K562 (cell line): ENCODE data around the gene TPBG. TPM values are rescaled to one million over a fixed set of nuclear protein-coding genes. Genes with fewer than 3 reads are reported as not detected.

ENCODE experiments used
- ATAC-seq: fragments of 200-7000 bp; cut with Tn5 transposase; 3 replicates; pipeline ENCODE4 v1.9.1; 2020; ENCODE audit warnings: moderate library complexity
- BruUV-seq: library from RNA; stranded (reverse); fragments of 400-500 nt; replicated peaks from 2 replicates; lab custom pipeline; 2021; lab: Mats Ljungman, UMichigan
- CTCF ChIA-PET: fragments of 300-600 bp; formaldehyde crosslinking; extraction: SDS; loops from one replicate; lab custom pipeline; 2021; ENCODE audit warnings: low intra/inter-chr PET ratio; lab: Yijun Ruan, JAX
- POLR2A ChIA-PET: fragments of 300-600, 350-650 bp; sonication (Branson Sonifier 250); formaldehyde crosslinking; extraction: SDS; loops from one replicate; lab custom pipeline; 2021; ENCODE audit warnings: antibody characterized with exemption, inconsistent platforms; lab: Yijun Ruan, JAX
- DNase-seq, 4 experiments: peaks; one replicate each; pipeline versions ENCODE4 v3.0.0 to v3.0.0-alpha.2; 2011 to 2018; ENCODE audit warnings: low spot score in 3 of 4, mixed read lengths in 3 of 4; ENCODE audit errors: extremely low read depth in 1 of 4
- FAIRE-seq: peaks from 2 replicates; lab custom pipeline; 2011; peaks lifted over from hg19 to GRCh38; lab: Jason Lieb, UNC
- H2AFZ ChIP-seq: 2 replicates; pipeline ENCODE4 v1.6.0; 2011; ENCODE audit warnings: low read depth, low read length, control low read depth, inconsistent platforms
- H3K27ac ChIP-seq: fragments of 200-600 bp; 3 replicates; pipeline ENCODE4 v1.8.0; 2011; ENCODE audit warnings: low read depth, mild to moderate bottlenecking, control low read depth, inconsistent platforms, low read length, moderate library complexity, mixed read lengths; ENCODE audit errors: extremely low read depth
- H3K27me3 ChIP-seq, 2 experiments: fragments of 300-600 bp in 1 of 2; 2 replicates in 1 of 2; 3 replicates in 1 of 2; pipeline versions ENCODE4 v1.6.0 to v1.8.0; 2011; ENCODE audit warnings: inconsistent platforms in 2 of 2, low read length in 2 of 2, mild to moderate bottlenecking in 1 of 2, mixed read lengths in 1 of 2, moderate library complexity in 1 of 2; ENCODE audit not compliant: control insufficient read depth in 2 of 2, insufficient read depth in 2 of 2
- H3K36me3 ChIP-seq: fragments of 300-600 bp; 3 replicates; pipeline ENCODE4 v1.8.0; 2011; ENCODE audit warnings: mild to moderate bottlenecking, low read length, inconsistent platforms; ENCODE audit not compliant: control insufficient read depth, insufficient read depth
- H3K4me1 ChIP-seq, 2 experiments: fragments of 200-600 bp in 1 of 2; replicated peaks in 1 of 2; 2 replicates in 1 of 2; 3 replicates in 1 of 2; pipeline versions ENCODE4 v1.5.1 to v1.8.0; 2011; ENCODE audit warnings: inconsistent platforms in 2 of 2, low read length in 2 of 2, mild to moderate bottlenecking in 1 of 2, mixed read lengths in 1 of 2, moderate library complexity in 1 of 2; ENCODE audit not compliant: control insufficient read depth in 2 of 2, insufficient read depth in 2 of 2
- H3K4me2 ChIP-seq: 2 replicates; pipeline ENCODE4 v1.6.1; 2011; ENCODE audit warnings: low read length, control low read depth, inconsistent platforms, mixed read lengths; ENCODE audit not compliant: insufficient read depth
- H3K4me3 ChIP-seq: fragments of 200-600 bp; sonication (generic), shearing (Covaris generic); 2 replicates; pipeline ENCODE4 v1.5.1; 2016; ENCODE audit warnings: control low read depth, inconsistent platforms
- H3K79me2 ChIP-seq: fragments of 200-600 bp; 3 replicates; pipeline ENCODE4 v1.8.0; 2011; ENCODE audit warnings: low read length, inconsistent platforms; ENCODE audit not compliant: control insufficient read depth, insufficient read depth
- H3K9ac ChIP-seq, 2 experiments: 2 replicates each; pipeline versions ENCODE4 v1.6.0 to v1.6.1; 2011; ENCODE audit warnings: low read depth in 2 of 2, low read length in 2 of 2, control low read depth in 1 of 2, inconsistent platforms in 1 of 2, mild to moderate bottlenecking in 1 of 2, mixed read lengths in 1 of 2; ENCODE audit not compliant: insufficient read depth in 1 of 2
- H3K9me1 ChIP-seq: one replicate; pipeline ENCODE4 v1.6.0; 2011; ENCODE audit warnings: inconsistent platforms, mild to moderate bottlenecking, low read length, moderate library complexity; ENCODE audit not compliant: control insufficient read depth, insufficient read depth
- H3K9me3 ChIP-seq: replicated peaks from 2 replicates; pipeline ENCODE4 v1.5.1; 2011; ENCODE audit warnings: low read depth, low read length, inconsistent platforms; ENCODE audit not compliant: control insufficient read depth, insufficient read depth
- H4K20me1 ChIP-seq: replicated peaks from 2 replicates; pipeline ENCODE4 v1.6.1; 2011; ENCODE audit warnings: low read length, inconsistent platforms, mixed read lengths; ENCODE audit not compliant: control insufficient read depth, insufficient read depth
- FOS ChIP-seq: IDR thresholded peaks from 3 replicates; pipeline ENCODE4 v1.6.1; 2011; ENCODE audit not compliant: insufficient read length; ENCODE audit errors: extremely low read depth
- NFYB ChIP-seq: IDR thresholded peaks from 2 replicates; pipeline ENCODE4 v1.6.1; 2011; ENCODE audit warnings: mild to moderate bottlenecking, moderate library complexity; ENCODE audit not compliant: insufficient read length; ENCODE audit errors: extremely low read depth
- PML ChIP-seq: IDR thresholded peaks from 2 replicates; pipeline ENCODE4 v1.6.1; 2012; ENCODE audit warnings: low read length, inconsistent platforms
- STAG1 ChIP-seq: sonication (generic); formaldehyde crosslinking; IDR thresholded peaks from 2 replicates; pipeline ENCODE4 v1.5.0; 2020; ENCODE audit warnings: missing genetic modification reagents, borderline replicate concordance
- YBX1 ChIP-seq: fragments of 450-650 bp; IDR thresholded peaks from 2 replicates; pipeline ENCODE4 v1.7.1; 2016; ENCODE audit warnings: mild to moderate bottlenecking
- WGBS: fragments of 100-300 bp; shearing (Covaris generic); methylation state at CpG from one replicate; pipeline ENCODE4 v1.1.6; 2016; ENCODE audit warnings: low coverage, mixed read lengths; ENCODE audit not compliant: insufficient coverage; ENCODE audit errors: missing lambda C conversion rate; 5-methylcytosine and 5-hydroxymethylcytosine counted together
- in situ Hi-C: fragments of 300-500 bp; cut with MboI; formaldehyde crosslinking; loops from 4 replicates; pipeline ENCODE4 v1.15.0; 2018; ENCODE audit warnings: inconsistent platforms, mixed read lengths
- intact Hi-C: fragments of 100-400 bp; cut with micrococcal nuclease; formaldehyde crosslinking; loops from 2 replicates; pipeline ENCODE4 v1.14.2; 2022
- polyA plus RNA-seq, 8 experiments: library from polyadenylated mRNA; depleted of rRNA in 4 of 8; stranded (reverse) in 5 of 8; unstranded in 3 of 8; fragments of >200 nt; fragmentation: Nextera tagmentation in 2 of 8; fragmentation: Illumina TruSeq in 1 of 8; extraction: Ambion mirVana in 2 of 8; extraction: Trizol in 1 of 8; gene quantifications; 2 replicates each; pipeline versions ENCODE4 v1.2.1 to v1.2.3, GENCODE V29; 2011 to 2014; ENCODE audit warnings: inconsistent platforms in 1 of 8, missing spikeins in 1 of 8
- total RNA-seq, 7 experiments: library from RNA; depleted of rRNA in 6 of 7; stranded (reverse); fragments of >200 nt in 6 of 7; fragmentation: Illumina TruSeq in 2 of 7; extraction: Trizol in 2 of 7; gene quantifications; 2 replicates each; pipeline versions ENCODE4 v1.2.1 to v1.2.3, GENCODE V29; 2011 to 2021; ENCODE audit warnings: low replicate concordance in 1 of 7
- TF ChIP-seq, protein P1 (sequence below): fragments of 450-650 bp; formaldehyde crosslinking; IDR thresholded peaks from 2 replicates; pipeline ENCODE4 v1.4.0; 2020; ENCODE audit warnings: mild to moderate bottlenecking

The TPBG gene
- total and polyA plus RNA-seq, 9 of the 15 experiments (the other 6 are each of a cell fraction or from before 2014, with no cell fraction given) = 0.18 to 0.88 (median 0.36) TPM

DNA sequence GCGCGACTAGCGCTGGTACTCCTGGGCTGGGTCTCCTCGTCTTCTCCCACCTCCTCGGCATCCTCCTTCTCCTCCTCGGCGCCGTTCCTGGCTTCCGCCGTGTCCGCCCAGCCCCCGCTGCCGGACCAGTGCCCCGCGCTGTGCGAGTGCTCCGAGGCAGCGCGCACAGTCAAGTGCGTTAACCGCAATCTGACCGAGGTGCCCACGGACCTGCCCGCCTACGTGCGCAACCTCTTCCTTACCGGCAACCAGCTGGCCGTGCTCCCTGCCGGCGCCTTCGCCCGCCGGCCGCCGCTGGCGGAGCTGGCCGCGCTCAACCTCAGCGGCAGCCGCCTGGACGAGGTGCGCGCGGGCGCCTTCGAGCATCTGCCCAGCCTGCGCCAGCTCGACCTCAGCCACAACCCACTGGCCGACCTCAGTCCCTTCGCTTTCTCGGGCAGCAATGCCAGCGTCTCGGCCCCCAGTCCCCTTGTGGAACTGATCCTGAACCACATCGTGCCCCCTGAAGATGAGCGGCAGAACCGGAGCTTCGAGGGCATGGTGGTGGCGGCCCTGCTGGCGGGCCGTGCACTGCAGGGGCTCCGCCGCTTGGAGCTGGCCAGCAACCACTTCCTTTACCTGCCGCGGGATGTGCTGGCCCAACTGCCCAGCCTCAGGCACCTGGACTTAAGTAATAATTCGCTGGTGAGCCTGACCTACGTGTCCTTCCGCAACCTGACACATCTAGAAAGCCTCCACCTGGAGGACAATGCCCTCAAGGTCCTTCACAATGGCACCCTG is 1.6 kb downstream of the TPBG start:
- H3K4me1 ChIP-seq = peaks cover 0 to 18% of the 10 kb centered on the region in 2 experiments; a peak in 2 of 5 replicates
- no peak for DNase-seq
- ATAC-seq = no peak
- no TSS peak for BruUV-seq
- no peaks in the 10 kb centered on the region for H3K79me2 ChIP-seq
- H3K4me3 ChIP-seq = no peak overlapping the region
- no peaks in the 10 kb centered on the region for H3K36me3 ChIP-seq
- H3K27me3 ChIP-seq = peaks cover 0 to 10% of the 10 kb centered on the region in 2 experiments; a peak in 1 of 5 replicates
- no peak overlapping the region for H2AFZ ChIP-seq
- H3K9me1 ChIP-seq = no peaks in the 10 kb centered on the region
- H4K20me1 ChIP-seq = no peaks in the 10 kb centered on the region
- H3K9ac ChIP-seq = no peak overlapping the region
- in situ Hi-C loops = no loop called here
- POLR2A ChIA-PET = no interaction called here
- CTCF ChIA-PET = no interaction called here
- 72% methylated on average over 30 of the region's 67 CpGs for WGBS
- FAIRE-seq = no peak
- no peak overlapping the region for H3K4me2 ChIP-seq
- TF ChIP-seq STAG1 (CRISPR knock-in tag) (no peak), YBX1 (no peak), FOS (no peak), PML (no peak), NFYB (no peak)
- TF ChIP-seq, protein P1, sequence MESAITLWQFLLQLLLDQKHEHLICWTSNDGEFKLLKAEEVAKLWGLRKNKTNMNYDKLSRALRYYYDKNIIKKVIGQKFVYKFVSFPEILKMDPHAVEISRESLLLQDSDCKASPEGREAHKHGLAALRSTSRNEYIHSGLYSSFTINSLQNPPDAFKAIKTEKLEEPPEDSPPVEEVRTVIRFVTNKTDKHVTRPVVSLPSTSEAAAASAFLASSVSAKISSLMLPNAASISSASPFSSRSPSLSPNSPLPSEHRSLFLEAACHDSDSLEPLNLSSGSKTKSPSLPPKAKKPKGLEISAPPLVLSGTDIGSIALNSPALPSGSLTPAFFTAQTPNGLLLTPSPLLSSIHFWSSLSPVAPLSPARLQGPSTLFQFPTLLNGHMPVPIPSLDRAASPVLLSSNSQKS (CRISPR knock-in tag) = no peak
- no peak overlapping the region for H3K27ac ChIP-seq
- H3K9me3 ChIP-seq = no peaks in the 10 kb centered on the region
- intact Hi-C loops = no loop called here
